Measurements from ENCODE around the gene RFNG.

DNA sequence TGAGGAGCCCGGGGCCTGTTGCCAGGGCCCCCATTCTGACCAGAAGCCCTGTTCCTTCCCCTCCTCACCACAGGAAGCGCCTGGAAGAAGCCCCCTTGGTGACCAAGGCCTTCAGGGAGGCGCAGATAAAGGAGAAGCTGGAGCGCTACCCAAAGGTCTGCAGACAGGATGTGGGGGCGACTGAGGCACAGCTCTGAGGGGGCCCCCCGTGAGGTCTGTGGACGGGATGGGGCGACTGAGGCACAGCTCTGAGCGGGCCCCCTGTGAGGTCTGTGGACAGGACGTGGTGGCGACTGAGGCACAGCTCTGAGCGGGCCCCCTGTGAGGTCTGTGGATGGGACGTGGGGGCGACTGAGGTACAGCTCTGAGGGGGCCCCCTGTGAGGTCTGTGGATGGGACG, 42.2 kb downstream of the RFNG start:
- TF ChIP-seq EZH2 (IDR thresholded peaks at IDR 0.05; ENCODE audit: low read length, unreplicated experiment) (no peak), EZH2phosphoT487 (IDR thresholded peaks at IDR 0.05; ENCODE audit: borderline replicate concordance, low read length) (no peak)
- TF ChIP-seq, protein P1, sequence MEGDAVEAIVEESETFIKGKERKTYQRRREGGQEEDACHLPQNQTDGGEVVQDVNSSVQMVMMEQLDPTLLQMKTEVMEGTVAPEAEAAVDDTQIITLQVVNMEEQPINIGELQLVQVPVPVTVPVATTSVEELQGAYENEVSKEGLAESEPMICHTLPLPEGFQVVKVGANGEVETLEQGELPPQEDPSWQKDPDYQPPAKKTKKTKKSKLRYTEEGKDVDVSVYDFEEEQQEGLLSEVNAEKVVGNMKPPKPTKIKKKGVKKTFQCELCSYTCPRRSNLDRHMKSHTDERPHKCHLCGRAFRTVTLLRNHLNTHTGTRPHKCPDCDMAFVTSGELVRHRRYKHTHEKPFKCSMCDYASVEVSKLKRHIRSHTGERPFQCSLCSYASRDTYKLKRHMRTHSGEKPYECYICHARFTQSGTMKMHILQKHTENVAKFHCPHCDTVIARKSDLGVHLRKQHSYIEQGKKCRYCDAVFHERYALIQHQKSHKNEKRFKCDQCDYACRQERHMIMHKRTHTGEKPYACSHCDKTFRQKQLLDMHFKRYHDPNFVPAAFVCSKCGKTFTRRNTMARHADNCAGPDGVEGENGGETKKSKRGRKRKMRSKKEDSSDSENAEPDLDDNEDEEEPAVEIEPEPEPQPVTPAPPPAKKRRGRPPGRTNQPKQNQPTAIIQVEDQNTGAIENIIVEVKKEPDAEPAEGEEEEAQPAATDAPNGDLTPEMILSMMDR (conservative IDR thresholded peaks at IDR 0.05; ENCODE audit: low read depth, low read length): no peak
